HepG2 (cell line): ENCODE results near the gene MAN1C1. TPM values are rescaled to one million over a fixed set of nuclear protein-coding genes. Genes with fewer than 3 reads are reported as not detected.

Experiments used
- ATAC-seq: fragments of 200-7000 bp; cut with Tn5 transposase; 3 replicates; pipeline ENCODE4 v1.9.1; 2020; ENCODE audit warnings: mild to moderate bottlenecking, moderate library complexity
- BruUV-seq: library from RNA; stranded (reverse); fragments of 400-500 nt; replicated peaks from 2 replicates; lab custom pipeline; 2021; lab: Mats Ljungman, UMichigan
- CTCF ChIA-PET: fragments of 300-600 bp; formaldehyde crosslinking; extraction: SDS; loops from one replicate; lab custom pipeline; 2021; ENCODE audit warnings: low total read pairs, inconsistent platforms, low intra/inter-chr PET ratio; lab: Yijun Ruan, JAX
- POLR2A ChIA-PET: fragments of 350-600 bp; sonication (Branson Sonifier 250); formaldehyde crosslinking; loops from one replicate; lab custom pipeline; 2020; ENCODE audit warnings: antibody characterized with exemption, inconsistent platforms; lab: Yijun Ruan, JAX
- DNase-seq: peaks from one replicate; pipeline ENCODE4 v3.0.0-alpha.2; 2015; ENCODE audit warnings: low spot score
- FAIRE-seq: peaks from 3 replicates; lab custom pipeline; 2011; peaks lifted over from hg19 to GRCh38; lab: Jason Lieb, UNC
- H2AFZ ChIP-seq: one replicate; pipeline ENCODE4 v1.6.1; 2011; ENCODE audit warnings: low read length, inconsistent platforms
- H3K27ac ChIP-seq: fragments of 300-600 bp; 3 replicates; pipeline ENCODE4 v1.8.0; 2011; ENCODE audit warnings: mixed run types, mild to moderate bottlenecking, mixed read lengths, low read length, inconsistent platforms; ENCODE audit not compliant: insufficient read depth; ENCODE audit errors: extremely low read length
- H3K27me3 ChIP-seq, 2 experiments: fragments of 200-600 bp in 1 of 2; 2 replicates in 1 of 2; 3 replicates in 1 of 2; pipeline versions ENCODE4 v1.6.0 to v1.8.0; 2011; ENCODE audit warnings: low read length in 2 of 2, mild to moderate bottlenecking in 2 of 2, moderate library complexity in 2 of 2, inconsistent platforms in 1 of 2; ENCODE audit not compliant: insufficient read depth in 2 of 2, control insufficient read depth in 1 of 2
- H3K36me3 ChIP-seq, 2 experiments: fragments of 200-600 bp in 1 of 2; replicated peaks in 1 of 2; 2 replicates in 1 of 2; 3 replicates in 1 of 2; pipeline versions ENCODE4 v1.5.1 to v1.8.0; 2011; ENCODE audit warnings: low read length in 2 of 2, inconsistent platforms in 1 of 2; ENCODE audit not compliant: insufficient read depth in 2 of 2, control insufficient read depth in 1 of 2
- H3K4me1 ChIP-seq: 2 replicates; pipeline ENCODE4 v1.5.1; 2012; ENCODE audit warnings: low read length, inconsistent platforms; ENCODE audit not compliant: insufficient read depth
- H3K4me2 ChIP-seq: 2 replicates; pipeline ENCODE4 v1.6.0; 2011; ENCODE audit warnings: low read depth, low read length, inconsistent platforms
- H3K4me3 ChIP-seq, 3 experiments: fragments of 200-600 bp in 1 of 3; sonication (generic), shearing (Covaris generic) in 1 of 3; replicated peaks in 1 of 3; 2 replicates each; pipeline ENCODE4 v1.5.1; 2011 to 2016; ENCODE audit warnings: low read length in 3 of 3, inconsistent platforms in 2 of 3, low read depth in 2 of 3, mild to moderate bottlenecking in 2 of 3, control low read depth in 1 of 3, mixed read lengths in 1 of 3; ENCODE audit not compliant: insufficient read depth in 1 of 3
- H3K79me2 ChIP-seq: one replicate; pipeline ENCODE4 v1.6.1; 2011; ENCODE audit warnings: low read length, inconsistent platforms; ENCODE audit not compliant: insufficient read depth
- H3K9ac ChIP-seq: 2 replicates; pipeline ENCODE4 v1.6.0; 2011; ENCODE audit warnings: mild to moderate bottlenecking, low read depth, low read length, inconsistent platforms; ENCODE audit not compliant: insufficient read depth
- H3K9me3 ChIP-seq: 2 replicates; pipeline ENCODE4 v1.5.1; 2012; ENCODE audit warnings: mild to moderate bottlenecking, low read length
- H4K20me1 ChIP-seq: 2 replicates; pipeline ENCODE4 v1.6.0; 2011; ENCODE audit warnings: inconsistent platforms, mild to moderate bottlenecking, low read length, moderate library complexity; ENCODE audit not compliant: insufficient read depth
- EZH2 ChIP-seq: conservative IDR thresholded peaks from 2 replicates; pipeline ENCODE4 v1.6.1; 2012; ENCODE audit warnings: mild to moderate bottlenecking, low read depth, low read length, moderate library complexity
- HHEX ChIP-seq: IDR thresholded peaks from 2 replicates; pipeline ENCODE4 v1.6.1; 2016; ENCODE audit warnings: control low read depth
- MAFG ChIP-seq: sonication (generic); formaldehyde crosslinking; IDR thresholded peaks from 2 replicates; pipeline ENCODE4 v1.5.1; 2020; ENCODE audit warnings: mild to moderate bottlenecking, missing genetic modification reagents
- NFE2 ChIP-seq: sonication (generic); formaldehyde crosslinking; IDR thresholded peaks from 2 replicates; pipeline ENCODE4 v1.4.0; 2020; ENCODE audit warnings: missing genetic modification reagents
- NFYB ChIP-seq: sonication (generic); formaldehyde crosslinking; IDR thresholded peaks from 2 replicates; pipeline ENCODE4 v1.4.0; 2020; ENCODE audit warnings: missing genetic modification reagents
- NRL ChIP-seq: sonication (generic); formaldehyde crosslinking; IDR thresholded peaks from 2 replicates; pipeline ENCODE4 v1.5.0; 2020; ENCODE audit warnings: missing genetic modification reagents, mild to moderate bottlenecking, moderate library complexity, borderline replicate concordance
- SOX5 ChIP-seq: IDR thresholded peaks from 2 replicates; pipeline ENCODE4 v1.6.1; 2016; ENCODE audit warnings: borderline replicate concordance
- TFDP1 ChIP-seq: IDR thresholded peaks from 2 replicates; pipeline ENCODE4 v1.6.1; 2016; ENCODE audit warnings: missing compliant biosample characterization, missing genetic modification reagents, borderline replicate concordance
- ZBTB42 ChIP-seq: sonication (generic); formaldehyde crosslinking; IDR thresholded peaks from 2 replicates; pipeline ENCODE4 v1.5.0; 2020; ENCODE audit warnings: mild to moderate bottlenecking, missing genetic modification reagents
- ZC3H13 ChIP-seq: sonication (generic); formaldehyde crosslinking; IDR thresholded peaks from 2 replicates; pipeline ENCODE4 v1.8.1; 2023; ENCODE audit warnings: mild to moderate bottlenecking, missing genetic modification reagents, moderate library complexity
- ZEB1 ChIP-seq: IDR thresholded peaks from 2 replicates; pipeline ENCODE4 v1.6.1; 2012; ENCODE audit warnings: mild to moderate bottlenecking, low read depth, inconsistent platforms; ENCODE audit not compliant: insufficient replicate concordance
- ZFP1 ChIP-seq: IDR thresholded peaks from 2 replicates; pipeline ENCODE4 v1.6.1; 2016
- ZNF281 ChIP-seq: sonication (generic); formaldehyde crosslinking; IDR thresholded peaks from 2 replicates; pipeline ENCODE4 v1.4.0; 2020; ENCODE audit warnings: missing genetic modification reagents, borderline replicate concordance
- ZNF3 ChIP-seq: IDR thresholded peaks from 2 replicates; pipeline ENCODE4 v1.7.0; 2017; ENCODE audit warnings: inconsistent platforms
- ZNF331 ChIP-seq: sonication (generic); formaldehyde crosslinking; IDR thresholded peaks from 2 replicates; pipeline ENCODE4 v1.4.0; 2020; ENCODE audit warnings: missing genetic modification reagents
- ZNF549 ChIP-seq: sonication (generic); formaldehyde crosslinking; IDR thresholded peaks from 2 replicates; pipeline ENCODE4 v1.5.0; 2020; ENCODE audit warnings: missing genetic modification reagents
- ZSCAN21 ChIP-seq: sonication (generic); formaldehyde crosslinking; IDR thresholded peaks from 2 replicates; pipeline ENCODE4 v1.8.0; 2022; ENCODE audit warnings: mild to moderate bottlenecking, missing genetic modification reagents, moderate library complexity, borderline replicate concordance
- WGBS: methylation state at CpG from one replicate; pipeline ENCODE4 v1.1.6; 2017; ENCODE audit warnings: low lambda C conversion rate; 5-methylcytosine and 5-hydroxymethylcytosine counted together
- in situ Hi-C: cut with HindIII; loops from 2 replicates; pipeline ENCODE4 v1.10.0; 2017; ENCODE audit warnings: low pct_unique_long_range_greater_than_20kb; ENCODE audit not compliant: extremely low pct_ligation_motif_present
- intact Hi-C: fragments of 100-400 bp; cut with micrococcal nuclease; formaldehyde crosslinking; loops from one replicate; pipeline ENCODE4 v1.10.0; 2022; ENCODE audit not compliant: unreplicated experiment
- polyA plus RNA-seq, 8 experiments: library from polyadenylated mRNA; depleted of rRNA in 3 of 8; stranded (reverse) in 7 of 8; unstranded in 1 of 8; fragments of >200 nt; fragmentation: Illumina TruSeq in 4 of 8; extraction: Trizol in 4 of 8; gene quantifications; 2 replicates each; pipeline versions ENCODE4 v1.2.1 to v1.2.3, GENCODE V29; 2011 to 2016; ENCODE audit warnings: low read depth in 4 of 8, missing spikeins in 1 of 8, mixed read lengths in 1 of 8; ENCODE audit not compliant: insufficient read depth in 1 of 8
- total RNA-seq, 5 experiments: library from RNA; depleted of rRNA; stranded (reverse); fragments of >200 nt; fragmentation: Illumina TruSeq; extraction: Trizol; gene quantifications; 2 replicates each; pipeline ENCODE4 v1.2.3, GENCODE V29; 2016; ENCODE audit warnings: low read depth in 1 of 5

Gene MAN1C1
- total and polyA plus RNA-seq, 2 of the 13 experiments (the other 11 are each of a cell fraction or from before 2014, with no cell fraction given): 0.18 to 0.49 TPM

- no peaks in the 10 kb centered on the region for H3K36me3 ChIP-seq
- FAIRE-seq (no peak), DNase-seq (no peak), ATAC-seq (no peak)
- no TSS peak for BruUV-seq
- no peak overlapping the region for H2AFZ ChIP-seq
- in situ Hi-C loops (no loop called here), intact Hi-C loops (no loop called here)
- no peak overlapping the region for H3K4me3 ChIP-seq
- H3K9me3 ChIP-seq: peaks cover 7% of the 10 kb centered on the region; the same call in 1 of the 2 replicates
- peaks cover 0 to 6% of the 10 kb centered on the region in 2 experiments; a peak in 3 of 5 replicates for H3K27me3 ChIP-seq
- H3K79me2 ChIP-seq: no peaks in the 10 kb centered on the region
- peaks cover 18% of the 10 kb centered on the region for H3K4me1 ChIP-seq
- CTCF ChIA-PET: no interaction called here
- no peaks in the 10 kb centered on the region for H4K20me1 ChIP-seq
- no peak overlapping the region for H3K4me2 ChIP-seq
- no peak overlapping the region for H3K9ac ChIP-seq
- no peak overlapping the region for H3K27ac ChIP-seq
- WGBS: 45% methylated on average over 1 of the region's 1 CpG
- TF ChIP-seq ZNF331 (CRISPR knock-in tag): peak; percentile 99
- TF ChIP-seq ZEB1: no peak
- TF ChIP-seq, all 625 proteins: peak for 1
- POLR2A ChIA-PET: no interaction called here
Measured at GRCh38 chr1:25598879-25599278, 17.7 kb upstream of the MAN1C1 start.

- Histone ChIP-seq H3K27me3 (peaks cover 0 to 6% of the 10 kb centered on the region in 2 experiments; a peak in 3 of 5 replicates), H3K79me2 (no peaks in the 10 kb centered on the region), H3K36me3 (no peaks in the 10 kb centered on the region), H2AFZ (no peak overlapping the region), H3K4me1 (peaks cover 18% of the 10 kb centered on the region), H4K20me1 (no peaks in the 10 kb centered on the region), H3K9ac (no peak overlapping the region), H3K9me3 (peaks cover 7% of the 10 kb centered on the region; the same call in 1 of the 2 replicates), H3K4me3 (no peak overlapping the region), H3K4me2 (no peak overlapping the region), H3K27ac (no peak overlapping the region)
- CTCF ChIA-PET: no interaction called here
- in situ Hi-C loops: loop anchor here (25.0 kb wide), 1 partner anchor 212 kb away; the partner anchor contains the start of genes MTFR1L and SELENON
- 36% methylated on average over 7 of the region's 7 CpGs for WGBS
- no TSS peak for BruUV-seq
- POLR2A ChIA-PET: no interaction called here
- DNase-seq (no peak), ATAC-seq (no peak), FAIRE-seq (no peak)
- intact Hi-C loops: no loop called here
- TF ChIP-seq EZH2 (no peak), SOX5 (no peak), ZNF281 (CRISPR knock-in tag) (no peak), ZC3H13 (no peak), NFE2 (CRISPR knock-in tag) (no peak), ZNF549 (CRISPR knock-in tag) (no peak), MAFG (no peak), ZSCAN21 (CRISPR knock-in tag) (no peak), NFYB (no peak), NRL (CRISPR knock-in tag) (no peak), ZNF3 (CRISPR knock-in tag) (no peak), TFDP1 (CRISPR knock-in tag) (no peak), HHEX (CRISPR knock-in tag) (no peak), ZBTB42 (CRISPR knock-in tag) (no peak), ZFP1 (CRISPR knock-in tag) (no peak)
Measured at GRCh38 chr1:25599969-25600610, 16.5 kb upstream of the MAN1C1 start.
